ENCODE results near the gene SERPINA10. TPM values are rescaled to one million over a fixed set of nuclear protein-coding genes. Genes with fewer than 3 reads are reported as not detected.
"Not testable (repeated sequence)": the region's sequence is repeated elsewhere in the genome, so short reads cannot be mapped to it uniquely, and the experiment has no call there.

The SERPINA10 gene
- total RNA-seq, 2 experiments from 2014 or later, result not detected

GRCh38 chr14:94291906-94292525 is 1.1 kb downstream of the SERPINA10 start:
- H3K27me3 Mint-ChIP-seq (ENCODE audit: low read depth), result peaks cover 4% of the 10 kb centered on the region
- H3K36me3 Mint-ChIP-seq (ENCODE audit: low read depth), result no peaks in the 10 kb centered on the region
- H3K9me3 Mint-ChIP-seq, result peaks cover 2% of the 10 kb centered on the region
- no peak overlapping the region for H3K27ac Mint-ChIP-seq
- no peak overlapping the region for H3K4me3 Mint-ChIP-seq
- peaks cover 6% of the 10 kb centered on the region for H3K4me1 Mint-ChIP-seq (ENCODE audit: low read depth)
- DNase-seq, result no peak
- CTCF ChIA-PET, result interaction anchor here (1.6 kb wide), 1 partner anchor 15 kb away, joined by 5 read pairs; no protein-coding TSS in a partner anchor
- intact Hi-C loops (cut with micrococcal nuclease), result no loop called here

DNA sequence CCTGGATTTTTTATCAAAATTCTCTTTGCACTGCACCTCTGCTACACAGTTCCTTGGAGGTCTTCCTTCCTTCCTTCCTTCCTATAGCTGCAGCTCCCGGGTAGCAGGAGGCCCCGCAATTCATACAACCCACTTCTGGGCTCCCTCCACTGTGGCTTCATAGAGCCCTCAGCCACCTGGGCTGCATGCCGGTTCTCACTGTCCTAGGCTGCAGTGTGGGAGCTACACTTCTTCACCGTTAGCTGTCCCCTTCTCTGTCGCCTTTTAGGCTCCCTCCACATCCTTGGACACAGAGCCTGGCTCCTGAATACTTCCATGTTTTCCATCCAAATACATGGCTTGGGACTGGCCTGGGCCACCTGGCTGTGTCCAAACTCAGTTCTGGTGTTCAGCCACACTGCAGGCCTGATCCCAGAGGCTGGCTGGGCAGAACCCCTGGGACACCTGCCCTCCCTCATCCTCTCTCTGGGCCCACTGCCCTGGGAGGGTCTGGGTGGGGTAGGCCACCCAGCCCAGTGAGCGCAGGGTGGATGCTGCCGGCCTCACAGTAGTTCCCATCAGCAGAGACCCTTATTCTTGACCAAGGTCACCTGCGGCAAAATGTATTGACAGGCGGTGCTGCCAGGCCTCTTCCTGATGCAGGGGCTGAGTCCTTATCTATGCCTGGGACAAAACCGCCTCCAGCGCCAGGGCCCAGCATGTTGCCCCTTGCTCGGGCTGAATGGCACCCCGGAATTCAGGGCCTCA is 1.7 kb downstream of the SERPINA10 start:
- Mint-ChIP-seq H3K9me3 (peaks cover 2% of the 10 kb centered on the region), H3K27me3 (ENCODE audit: low read depth) (no peaks in the 10 kb centered on the region), H3K4me1 (ENCODE audit: low read depth) (peaks cover 2% of the 10 kb centered on the region), H3K27ac (no peak overlapping the region), H3K36me3 (ENCODE audit: low read depth) (no peaks in the 10 kb centered on the region), H3K4me3 (no peak overlapping the region)
- CTCF ChIA-PET, result no interaction called here
- intact Hi-C loops (cut with micrococcal nuclease), result no loop called here
- no peak for DNase-seq

DNA sequence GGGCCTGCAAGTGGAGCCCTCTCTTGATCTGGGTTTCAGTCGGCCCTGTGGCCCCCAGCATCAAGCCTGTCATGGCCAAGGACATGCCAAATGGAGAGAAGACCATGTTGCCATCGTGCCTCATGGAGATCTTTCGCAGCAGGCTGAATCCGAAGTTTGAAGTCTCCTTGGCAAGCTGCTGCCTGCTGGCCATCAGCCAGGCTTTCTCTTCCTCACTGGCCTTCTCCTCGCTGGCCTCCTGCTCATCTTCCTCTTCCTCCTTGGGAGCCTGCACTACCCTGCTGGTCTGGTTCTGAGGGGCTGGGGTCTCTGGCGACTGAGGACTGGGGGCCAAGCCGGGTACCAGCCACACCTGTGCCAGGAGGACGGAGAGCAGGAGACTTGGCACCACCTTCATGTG is 2.9 kb downstream of the SERPINA10 start:
- Mint-ChIP-seq H3K36me3 (ENCODE audit: low read depth) (no peaks in the 10 kb centered on the region), H3K4me3 (no peak overlapping the region), H3K4me1 (ENCODE audit: low read depth) (no peaks in the 10 kb centered on the region), H3K27me3 (ENCODE audit: low read depth) (no peaks in the 10 kb centered on the region), H3K9me3 (no peaks in the 10 kb centered on the region), H3K27ac (no peak overlapping the region)
- intact Hi-C loops (cut with micrococcal nuclease), result no loop called here
- DNase-seq, result no peak
- CTCF ChIA-PET, result no interaction called here

GRCh38 chr14:94288610-94289465 is 4.2 kb downstream of the SERPINA10 start:
- no peak for DNase-seq
- Mint-ChIP-seq H3K27ac (no peak overlapping the region), H3K36me3 (ENCODE audit: low read depth) (no peaks in the 10 kb centered on the region), H3K4me1 (ENCODE audit: low read depth) (no peaks in the 10 kb centered on the region), H3K4me3 (no peak overlapping the region), H3K9me3 (no peaks in the 10 kb centered on the region), H3K27me3 (ENCODE audit: low read depth) (no peaks in the 10 kb centered on the region)
- intact Hi-C loops (cut with micrococcal nuclease), result no loop called here
- CTCF ChIA-PET, result interaction anchor here (0.7 kb wide), 1 partner anchor 76 kb away, joined by 3 read pairs; no protein-coding TSS in a partner anchor

- Mint-ChIP-seq H3K4me3 (no peak overlapping the region), H3K27ac (no peak overlapping the region)
- intact Hi-C loops (cut with micrococcal nuclease), result no loop called here
These were observed 7.9 kb downstream of the SERPINA10 start for GRCh38 chr14:94285158-94285557.

DNA sequence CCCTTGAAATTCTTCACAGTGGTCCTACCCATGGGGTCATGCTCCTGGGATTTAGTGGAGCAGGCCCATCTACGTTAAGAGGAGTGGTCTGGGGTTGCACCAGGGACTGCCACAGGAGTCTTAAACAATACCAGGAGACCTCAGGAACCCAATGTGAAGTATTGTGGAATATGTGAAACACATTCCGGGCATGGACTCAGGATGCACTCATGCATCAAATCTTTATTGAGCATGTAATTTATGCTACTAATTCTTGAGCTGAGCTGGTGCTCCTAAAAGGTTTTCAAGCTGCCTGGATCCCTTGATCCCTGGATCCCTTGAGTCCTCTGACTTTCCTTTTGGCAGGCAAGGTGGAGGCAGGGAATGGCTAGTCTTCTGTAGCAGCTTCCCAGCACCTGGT is 8.8 kb downstream of the SERPINA10 start:
- H3K4me3 Mint-ChIP-seq, result no peak overlapping the region
- no peaks in the 10 kb centered on the region for H3K9me3 Mint-ChIP-seq
- H3K27ac Mint-ChIP-seq, result no peak overlapping the region
- intact Hi-C loops (cut with micrococcal nuclease), result no loop called here
- CTCF ChIA-PET, result no interaction called here
- H3K4me1 Mint-ChIP-seq (ENCODE audit: low read depth), result peaks cover 2% of the 10 kb centered on the region
- no peak for DNase-seq
- no peaks in the 10 kb centered on the region for H3K27me3 Mint-ChIP-seq (ENCODE audit: low read depth)
- H3K36me3 Mint-ChIP-seq (ENCODE audit: low read depth), result no peaks in the 10 kb centered on the region

More at GRCh38 chr14:94285158-94285557, 7.9 kb downstream of the SERPINA10 start:
- H3K36me3 Mint-ChIP-seq (ENCODE audit: low read depth), result no peaks in the 10 kb centered on the region
- H3K27me3 Mint-ChIP-seq (ENCODE audit: low read depth), result no peaks in the 10 kb centered on the region
- no peaks in the 10 kb centered on the region for H3K9me3 Mint-ChIP-seq
- H3K4me1 Mint-ChIP-seq (ENCODE audit: low read depth), result peaks cover 2% of the 10 kb centered on the region
- no peak for DNase-seq
- CTCF ChIA-PET, result no interaction called here

- H3K4me3 Mint-ChIP-seq, result no peak overlapping the region
- intact Hi-C loops (cut with micrococcal nuclease), result no loop called here
- CTCF ChIA-PET, result no interaction called here
These were observed 9.9 kb downstream of the SERPINA10 start for GRCh38 chr14:94282991-94283723.

GRCh38 chr14:94278731-94279130 is 14.3 kb downstream of the SERPINA10 start:
- no peak overlapping the region for H3K27ac Mint-ChIP-seq

More at GRCh38 chr14:94282991-94283723, 9.9 kb downstream of the SERPINA10 start:
- H3K27ac Mint-ChIP-seq, result no peak overlapping the region
- DNase-seq, result no peak
- no peaks in the 10 kb centered on the region for H3K36me3 Mint-ChIP-seq (ENCODE audit: low read depth)
- H3K27me3 Mint-ChIP-seq (ENCODE audit: low read depth), result no peaks in the 10 kb centered on the region
- peaks cover 2% of the 10 kb centered on the region for H3K4me1 Mint-ChIP-seq (ENCODE audit: low read depth)
- no peaks in the 10 kb centered on the region for H3K9me3 Mint-ChIP-seq

GRCh38 chr14:94276898-94277561 is 16.0 kb downstream of the SERPINA10 start:
- H3K27ac Mint-ChIP-seq; H3K4me1 Mint-ChIP-seq (ENCODE audit: low read depth); H3K9me3 Mint-ChIP-seq; DNase-seq; H3K4me3 Mint-ChIP-seq; H3K36me3 Mint-ChIP-seq (ENCODE audit: low read depth); intact Hi-C loops (cut with micrococcal nuclease); H3K27me3 Mint-ChIP-seq (ENCODE audit: low read depth): not testable (repeated sequence)
- CTCF ChIA-PET, result interaction anchor here (0.8 to 1.0 kb wide), 2 partner anchors 89 to 115 kb away, joined by 3 read pairs; partner anchors contain the start of gene SERPINA2

More at GRCh38 chr14:94278731-94279130, 14.3 kb downstream of the SERPINA10 start:
- Mint-ChIP-seq H3K9me3 (no peaks in the 10 kb centered on the region), H3K36me3 (ENCODE audit: low read depth) (no peaks in the 10 kb centered on the region), H3K4me1 (ENCODE audit: low read depth) (peaks cover 2% of the 10 kb centered on the region), H3K27me3 (ENCODE audit: low read depth) (no peaks in the 10 kb centered on the region), H3K4me3 (no peak overlapping the region)
- intact Hi-C loops (cut with micrococcal nuclease), result no loop called here
- no peak for DNase-seq
- CTCF ChIA-PET, result no interaction called here

DNA sequence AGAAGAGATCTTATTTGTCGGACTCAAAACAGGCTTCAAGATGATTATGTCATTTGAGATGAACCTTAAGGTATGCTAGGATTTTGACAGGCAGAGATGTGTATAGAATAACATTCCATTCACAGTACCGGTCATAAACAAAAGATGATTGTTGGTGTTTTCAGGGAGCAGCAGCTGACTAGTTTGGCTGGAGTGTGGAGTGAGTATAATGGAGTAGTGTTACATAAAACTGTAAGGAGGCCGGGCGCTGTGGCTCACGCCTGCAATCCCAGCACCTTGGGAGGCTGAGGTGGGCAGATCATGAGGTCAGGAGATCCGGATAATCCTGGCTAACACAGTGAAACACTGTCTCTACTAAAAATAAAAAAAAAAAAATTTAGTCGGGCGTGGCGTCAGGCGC is 23.9 kb downstream of the SERPINA10 start:
- Mint-ChIP-seq H3K27me3 (ENCODE audit: low read depth) (no peaks in the 10 kb centered on the region), H3K4me1 (ENCODE audit: low read depth) (no peaks in the 10 kb centered on the region), H3K27ac (no peak overlapping the region), H3K9me3 (no peaks in the 10 kb centered on the region), H3K4me3 (no peak overlapping the region), H3K36me3 (ENCODE audit: low read depth) (peaks cover 9% of the 10 kb centered on the region)
- intact Hi-C loops (cut with micrococcal nuclease), result no loop called here
- no peak for DNase-seq
- CTCF ChIA-PET, result no interaction called here

GRCh38 chr14:94268582-94268981 is 24.5 kb downstream of the SERPINA10 start:
- H3K27ac Mint-ChIP-seq; H3K27me3 Mint-ChIP-seq (ENCODE audit: low read depth); DNase-seq; CTCF ChIA-PET; H3K4me1 Mint-ChIP-seq (ENCODE audit: low read depth); H3K9me3 Mint-ChIP-seq; H3K4me3 Mint-ChIP-seq; intact Hi-C loops (cut with micrococcal nuclease): not testable (repeated sequence)
- H3K36me3 Mint-ChIP-seq (ENCODE audit: low read depth), result peaks cover 10% of the 10 kb centered on the region

Measured in activated naive CD4-positive, alpha-beta T cell treated with anti-CD3 and anti-CD28 coated beads for 36 hours (primary cell).